Right atrium auricular region (tissue), 2 donors: ENCODE data around the gene DDX3X. TPM values are rescaled to one million over a fixed set of nuclear protein-coding genes. Genes with fewer than 3 reads are reported as not detected.
A peak's percentile ranks its signal among the peaks of the same experiment; 100 is the strongest.

ENCODE experiments used
- DNase-seq: peaks from one replicate; pipeline ENCODE4 v3.0.0-alpha.2; 2019; ENCODE audit warnings: low spot score
- H3K27ac ChIP-seq, 2 donors: fragments of 200-600 bp; sonication (generic); 1 replicate in 1 of 2; 2 replicates in 1 of 2; pipeline ENCODE4 v1.5.1; 2016 to 2019
- H3K27me3 ChIP-seq, 2 donors: fragments of 200-600 bp; sonication (generic); one replicate each; pipeline versions ENCODE4 v1.5.1 to v1.6.0; 2017 to 2019
- H3K36me3 ChIP-seq: fragments of 200-600 bp; sonication (generic); one replicate; pipeline ENCODE4 v1.5.1; 2016
- H3K4me1 ChIP-seq, 2 donors: fragments of 200-600 bp; sonication (generic); one replicate each; pipeline versions ENCODE4 v1.5.1 to v1.6.0; 2017 to 2019
- H3K4me3 ChIP-seq, 2 donors: fragments of 200-600 bp; sonication (generic); 1 replicate in 1 of 2; 2 replicates in 1 of 2; pipeline ENCODE4 v1.5.1; 2017 to 2019; ENCODE audit warnings: mild to moderate bottlenecking in 1 of 2, moderate library complexity in 1 of 2
- H3K9me3 ChIP-seq, 2 donors: fragments of 200-600 bp; sonication (generic); one replicate each; pipeline ENCODE4 v1.5.1; 2019
- CTCF ChIP-seq, 2 donors: fragments of 200-600 bp; sonication (generic); IDR thresholded peaks; one replicate each; pipeline ENCODE4 v1.5.1; 2019; ENCODE audit warnings: antibody characterized with exemption in 2 of 2
- total RNA-seq, 2 donors: library from RNA; depleted of rRNA; stranded (reverse); fragments of >200 nt; gene quantifications; one replicate each; pipeline ENCODE4 v1.1.0, GENCODE V29; 2016

Gene DDX3X
- total RNA-seq, 2 donors from 2014 or later, result 150 to 152 TPM

GRCh38 chrX:41339148-41339547 is 5.2 kb downstream of the DDX3X start:
- Histone ChIP-seq H3K4me1 (peaks cover 0 to 59% of the 10 kb centered on the region in 2 donors), H3K36me3 (peaks cover 61% of the 10 kb centered on the region), H3K27me3 (no peaks in the 10 kb centered on the region), H3K9me3 (no peaks in the 10 kb centered on the region), H3K4me3 (peak overlapping the region in 1 of 2 donors; percentile 6), H3K27ac (peak overlapping the region in 1 of 2 donors; percentile 34)
- no peak for TF ChIP-seq CTCF (IDR thresholded peaks at IDR 0.05)
- DNase-seq, result no peak

GRCh38 chrX:41344053-41344452 is 10.1 kb downstream of the DDX3X start:
- H3K27ac ChIP-seq, result no peak overlapping the region
- H3K4me3 ChIP-seq, result no peak overlapping the region
- peaks cover 0 to 25% of the 10 kb centered on the region in 2 donors for H3K4me1 ChIP-seq
- no peak for TF ChIP-seq CTCF (IDR thresholded peaks at IDR 0.05)
- no peaks in the 10 kb centered on the region for H3K9me3 ChIP-seq
- no peaks in the 10 kb centered on the region for H3K27me3 ChIP-seq
- no peak for DNase-seq
- peaks cover 99% of the 10 kb centered on the region for H3K36me3 ChIP-seq

GRCh38 chrX:41347186-41347585 is 13.2 kb downstream of the DDX3X start:
- H3K27me3 ChIP-seq, result no peaks in the 10 kb centered on the region
- peaks cover 0 to 6% of the 10 kb centered on the region in 2 donors for H3K4me1 ChIP-seq
- H3K36me3 ChIP-seq, result peaks cover 83% of the 10 kb centered on the region
- no peak for TF ChIP-seq CTCF (IDR thresholded peaks at IDR 0.05)
- no peak overlapping the region for H3K27ac ChIP-seq
- no peak for DNase-seq
- H3K9me3 ChIP-seq, result no peaks in the 10 kb centered on the region
- no peak overlapping the region for H3K4me3 ChIP-seq

GRCh38 chrX:41348551-41348950 is 14.6 kb downstream of the DDX3X start:
- Histone ChIP-seq H3K27me3 (no peaks in the 10 kb centered on the region), H3K4me3 (no peak overlapping the region), H3K9me3 (no peaks in the 10 kb centered on the region), H3K36me3 (peaks cover 69% of the 10 kb centered on the region), H3K4me1 (peaks cover 0 to 11% of the 10 kb centered on the region in 2 donors), H3K27ac (no peak overlapping the region)
- no peak for TF ChIP-seq CTCF (IDR thresholded peaks at IDR 0.05)
- DNase-seq, result no peak

GRCh38 chrX:41350150-41350975 is 16.4 kb downstream of the DDX3X start:
- TF ChIP-seq CTCF (IDR thresholded peaks at IDR 0.05), result no peak
- Histone ChIP-seq H3K4me3 (no peak overlapping the region), H3K27ac (peak overlapping the region in 1 of 2 donors; percentile 4), H3K9me3 (no peaks in the 10 kb centered on the region), H3K36me3 (peaks cover 51% of the 10 kb centered on the region), H3K4me1 (peaks cover 0 to 11% of the 10 kb centered on the region in 2 donors), H3K27me3 (no peaks in the 10 kb centered on the region)
- peak; percentile 30 for DNase-seq
